ENCODE measurements around the gene ARHGEF17.
A peak's percentile ranks its signal among the peaks of the same experiment; 100 is the strongest.

Gene ARHGEF17

DNA sequence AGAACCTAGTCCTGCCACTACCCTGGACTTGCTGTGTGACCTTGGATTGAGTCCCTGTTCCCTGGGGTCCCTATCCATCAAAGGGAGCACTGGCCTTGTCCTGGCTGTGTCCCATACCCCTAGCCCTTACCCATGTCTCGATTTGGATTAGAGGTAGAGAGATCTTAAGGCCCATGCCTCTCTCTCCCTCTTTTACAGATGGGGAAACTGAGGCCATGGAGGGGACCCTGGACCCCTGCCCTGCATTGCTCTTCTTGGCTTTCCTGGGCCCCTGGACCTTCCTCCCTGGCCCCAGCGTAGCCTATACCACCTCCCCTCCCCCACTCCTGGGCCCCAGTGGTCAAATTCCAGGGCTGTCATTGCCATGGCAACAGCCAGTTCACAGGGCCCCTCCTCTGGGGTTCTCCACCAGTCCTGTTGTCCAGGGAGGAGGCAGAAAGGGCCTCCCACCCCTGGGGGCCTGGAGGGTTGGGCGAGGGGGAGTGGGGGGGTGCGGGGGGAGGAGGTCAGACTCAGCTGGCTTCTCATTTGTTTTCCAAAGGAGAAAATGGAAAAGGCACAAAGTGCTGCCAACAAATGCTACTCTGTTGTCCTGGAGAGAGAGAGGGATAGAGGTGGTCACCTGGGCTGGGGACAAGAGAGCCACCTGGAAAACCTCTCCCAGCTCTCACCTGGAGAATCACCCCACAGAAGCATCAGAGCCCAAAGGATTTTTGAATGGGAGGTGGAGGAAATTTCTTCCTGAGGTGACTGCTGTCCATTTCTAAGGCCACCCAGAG is 23.3 kb downstream of the ARHGEF17 start:
- DNase-seq (ENCODE audit: low read depth in 2 of 2), result no peak

DNA sequence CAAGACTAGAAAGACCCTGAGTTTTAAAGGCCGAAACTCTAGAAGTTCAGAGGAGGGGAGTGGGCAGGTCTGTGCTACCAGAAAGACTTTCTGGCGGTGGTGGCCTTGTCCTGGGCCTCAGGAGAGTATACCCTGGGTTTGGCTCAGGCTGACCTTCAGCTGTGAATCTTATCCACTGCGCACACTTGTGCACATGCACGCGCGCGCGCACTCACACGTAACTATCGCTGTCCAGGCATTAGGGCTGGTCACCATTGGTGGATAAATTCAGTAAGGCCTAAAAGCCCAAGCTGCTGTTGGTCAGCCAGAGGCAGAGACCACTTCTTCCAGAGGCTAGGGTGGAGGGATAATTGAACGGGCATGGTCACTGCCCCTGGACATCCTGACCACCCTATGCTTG is 25.1 kb downstream of the ARHGEF17 start:
- DNase-seq (ENCODE audit: low read depth in 2 of 2), result no peak

DNA sequence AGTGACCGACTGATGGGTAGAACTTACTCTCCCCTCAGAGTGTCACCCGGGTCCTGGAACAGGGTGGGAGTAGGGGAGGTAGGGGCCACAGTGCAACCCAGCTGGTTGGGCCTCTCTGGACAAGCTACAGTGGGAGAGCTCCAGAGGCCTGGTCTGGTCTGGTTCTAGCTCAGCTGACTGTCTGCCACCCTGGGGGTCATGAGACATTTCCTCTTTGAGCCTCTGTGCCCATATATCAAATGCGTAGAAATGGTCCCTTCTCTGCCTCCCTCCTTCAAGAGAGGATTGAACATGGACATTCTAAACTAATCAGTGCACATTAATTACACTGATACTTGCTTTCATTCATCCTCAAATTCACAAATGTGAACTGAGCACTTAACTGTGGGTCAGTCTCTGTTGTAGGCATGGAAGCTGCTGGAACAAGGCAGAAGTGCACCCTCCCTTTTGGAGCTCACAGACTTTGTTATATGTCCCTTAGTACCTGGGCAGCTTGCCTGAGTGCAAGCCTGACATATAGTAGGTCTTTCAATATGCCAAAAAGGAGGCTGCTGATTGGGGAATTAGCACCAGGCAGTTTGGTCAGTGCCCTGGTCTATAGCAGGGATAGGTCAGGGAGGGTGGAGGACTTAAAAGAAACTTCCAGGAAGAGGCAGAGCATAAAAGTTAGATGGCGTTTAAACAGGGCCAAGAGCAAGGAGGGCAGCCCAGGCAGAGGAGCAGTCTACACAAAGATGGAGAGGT is 25.7 kb downstream of the ARHGEF17 start:
- no peak for DNase-seq (ENCODE audit: low read depth in 2 of 2)

- no peak for DNase-seq (ENCODE audit: low read depth in 2 of 2)
These were observed 26.5 kb downstream of the ARHGEF17 start for GRCh38 chr11:73334384-73335203.

DNA sequence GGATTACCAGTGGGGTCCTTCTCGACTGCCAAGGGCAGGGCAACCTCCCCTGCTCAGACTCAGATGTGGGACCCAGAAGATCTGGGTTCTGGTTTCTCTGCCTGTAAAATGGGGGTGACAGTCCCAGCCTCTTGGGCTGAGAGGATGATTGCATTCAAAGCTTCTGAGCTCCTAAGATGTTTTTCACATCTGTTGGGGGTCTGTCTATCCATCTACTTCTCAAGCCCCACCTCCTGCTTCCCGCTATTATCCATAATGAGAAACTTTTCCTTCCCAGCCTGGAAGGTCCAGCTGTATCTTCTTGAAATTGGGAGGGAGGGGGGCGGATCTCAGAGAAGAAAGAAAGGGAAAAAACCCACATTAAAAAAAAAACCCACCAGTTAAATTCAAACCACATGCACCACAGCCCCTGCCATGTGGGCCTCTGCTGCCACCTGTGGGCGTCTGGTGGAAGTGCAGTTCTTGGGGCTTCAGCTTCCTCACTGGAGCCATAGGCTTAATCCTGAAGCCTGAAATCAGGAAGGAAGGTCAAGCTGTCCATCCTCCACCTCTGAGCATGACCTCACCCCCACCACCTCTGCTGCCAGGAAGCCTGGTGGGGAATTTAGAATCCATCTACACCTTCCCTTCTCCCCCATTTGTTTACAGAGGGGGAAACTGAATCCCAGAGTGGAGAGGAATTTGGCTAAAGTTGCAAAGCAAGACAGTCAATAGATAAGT is 27.3 kb downstream of the ARHGEF17 start:
- peak; percentile 55 to 67 for DNase-seq (ENCODE audit: low read depth in 2 of 2)

DNA sequence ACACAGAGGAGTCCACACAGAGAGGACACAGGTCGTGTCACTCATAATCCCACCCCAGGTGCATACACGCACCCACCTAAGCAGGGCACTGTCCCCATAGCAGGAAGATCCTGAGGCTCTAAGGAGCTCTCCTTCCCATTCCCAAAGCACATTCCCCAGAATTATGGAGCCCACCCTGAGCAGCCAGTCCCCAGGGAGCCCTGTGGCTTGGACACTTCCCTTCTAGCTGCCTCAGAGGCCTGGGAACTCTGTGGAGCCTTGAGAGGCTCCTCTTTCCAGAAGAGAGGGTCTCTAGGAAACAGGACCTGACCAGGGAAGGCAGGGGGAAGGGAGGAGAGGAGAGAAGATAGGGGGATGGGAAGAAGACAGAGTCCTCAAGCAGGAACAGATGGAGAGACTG is 29.8 kb downstream of the ARHGEF17 start:
- DNase-seq (ENCODE audit: low read depth in 2 of 2), result no peak

- DNase-seq (ENCODE audit: low read depth in 2 of 2), result no peak
These were observed 30.2 kb downstream of the ARHGEF17 start for GRCh38 chr11:73338279-73338678.

DNA sequence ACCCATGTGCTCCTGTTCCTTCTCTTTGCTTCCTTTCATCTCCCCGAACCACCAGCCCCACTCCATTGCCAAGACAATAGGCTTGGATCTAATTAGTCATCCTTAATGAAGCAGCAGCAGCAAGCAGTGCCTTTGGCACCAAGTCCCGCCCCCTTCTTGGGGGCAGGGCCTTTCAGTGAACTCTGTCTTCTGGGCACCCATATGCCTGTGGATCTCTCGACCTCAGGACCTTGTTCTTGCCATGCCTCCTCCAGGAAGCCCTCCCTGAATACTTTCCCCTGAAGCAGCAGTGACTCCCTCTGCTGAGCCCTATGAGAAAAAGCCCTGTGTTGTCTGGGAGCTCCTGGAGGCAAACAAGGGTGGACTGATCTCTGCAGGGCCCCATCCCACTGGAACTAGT is 32.1 kb downstream of the ARHGEF17 start:
- no peak for DNase-seq (ENCODE audit: low read depth in 2 of 2)

DNA sequence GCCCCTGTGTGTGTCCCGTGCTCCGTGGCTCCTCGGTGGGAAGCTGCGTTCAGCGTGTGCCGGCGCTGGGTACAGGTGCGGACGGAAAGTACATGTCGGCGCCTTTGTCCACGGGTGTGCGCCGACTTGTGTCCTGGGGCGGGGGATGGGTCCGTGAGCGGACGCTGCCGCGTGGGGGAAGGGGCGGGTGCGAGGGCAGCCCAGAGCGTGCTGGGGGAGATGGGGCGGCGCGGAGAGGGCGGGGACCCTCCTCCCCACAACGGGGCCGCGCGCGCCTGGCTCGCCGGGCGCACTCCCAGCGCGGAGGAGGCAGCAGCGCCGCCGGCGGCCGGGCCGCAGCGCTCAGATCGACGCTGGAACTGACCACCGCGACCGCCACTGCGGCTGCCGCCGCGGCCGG is 34.6 kb downstream of the ARHGEF17 start:
- no peak for DNase-seq (ENCODE audit: low read depth in 2 of 2)

GRCh38 chr11:73343076-73343873 is 35.2 kb downstream of the ARHGEF17 start:
- no peak for DNase-seq (ENCODE audit: low read depth in 2 of 2)

GRCh38 chr11:73344191-73344607 is 36.1 kb downstream of the ARHGEF17 start:
- DNase-seq (ENCODE audit: low read depth in 2 of 2), result no peak

- no peak for DNase-seq (ENCODE audit: low read depth in 2 of 2)
These were observed 37.5 kb downstream of the ARHGEF17 start for GRCh38 chr11:73345481-73346160.

DNA sequence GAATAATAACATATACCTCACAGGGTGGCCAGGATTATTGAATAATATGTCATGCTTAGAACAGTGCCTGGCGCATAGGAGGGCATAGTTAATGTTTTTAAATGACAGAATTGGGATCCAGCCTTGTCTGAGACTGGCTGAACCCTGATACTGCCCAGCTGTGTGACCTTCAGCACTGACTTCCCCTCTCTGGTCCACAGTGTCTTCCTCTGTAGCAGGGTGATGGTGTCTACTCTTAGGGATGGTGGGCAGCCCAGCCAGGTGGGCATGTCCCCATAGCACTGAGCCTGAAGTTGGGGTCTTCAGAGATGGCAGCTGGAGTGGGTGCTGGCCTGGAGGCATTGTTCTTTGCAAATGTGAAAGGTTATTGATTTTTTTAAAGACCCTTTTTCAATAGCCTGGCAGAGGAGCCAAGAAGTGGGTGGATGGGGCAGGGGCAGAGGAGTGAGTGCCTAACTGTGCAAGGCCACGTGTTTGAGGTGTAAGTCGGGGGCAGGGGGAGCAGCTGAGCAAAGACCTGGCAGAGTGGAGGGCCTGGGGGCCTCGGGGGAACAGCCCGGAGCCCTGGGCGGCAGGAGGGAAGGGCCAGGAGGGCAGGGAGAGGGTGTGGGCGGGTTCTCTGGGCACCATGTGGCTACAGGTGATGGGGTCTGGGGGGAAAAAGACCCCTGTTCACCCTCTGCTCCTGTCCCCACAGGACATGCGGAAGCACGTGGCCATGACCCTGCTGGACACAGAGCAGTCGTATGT is 38.3 kb downstream of the ARHGEF17 start:
- DNase-seq (ENCODE audit: low read depth in 2 of 2), result no peak

GRCh38 chr11:73347067-73347466 is 39.0 kb downstream of the ARHGEF17 start:
- DNase-seq (ENCODE audit: low read depth in 2 of 2), result no peak

- no peak for DNase-seq (ENCODE audit: low read depth in 2 of 2)
These were observed 40.8 kb downstream of the ARHGEF17 start for GRCh38 chr11:73348838-73349237.

- DNase-seq (ENCODE audit: low read depth in 2 of 2), result no peak
These were observed 41.6 kb downstream of the ARHGEF17 start for GRCh38 chr11:73349633-73350032.

DNA sequence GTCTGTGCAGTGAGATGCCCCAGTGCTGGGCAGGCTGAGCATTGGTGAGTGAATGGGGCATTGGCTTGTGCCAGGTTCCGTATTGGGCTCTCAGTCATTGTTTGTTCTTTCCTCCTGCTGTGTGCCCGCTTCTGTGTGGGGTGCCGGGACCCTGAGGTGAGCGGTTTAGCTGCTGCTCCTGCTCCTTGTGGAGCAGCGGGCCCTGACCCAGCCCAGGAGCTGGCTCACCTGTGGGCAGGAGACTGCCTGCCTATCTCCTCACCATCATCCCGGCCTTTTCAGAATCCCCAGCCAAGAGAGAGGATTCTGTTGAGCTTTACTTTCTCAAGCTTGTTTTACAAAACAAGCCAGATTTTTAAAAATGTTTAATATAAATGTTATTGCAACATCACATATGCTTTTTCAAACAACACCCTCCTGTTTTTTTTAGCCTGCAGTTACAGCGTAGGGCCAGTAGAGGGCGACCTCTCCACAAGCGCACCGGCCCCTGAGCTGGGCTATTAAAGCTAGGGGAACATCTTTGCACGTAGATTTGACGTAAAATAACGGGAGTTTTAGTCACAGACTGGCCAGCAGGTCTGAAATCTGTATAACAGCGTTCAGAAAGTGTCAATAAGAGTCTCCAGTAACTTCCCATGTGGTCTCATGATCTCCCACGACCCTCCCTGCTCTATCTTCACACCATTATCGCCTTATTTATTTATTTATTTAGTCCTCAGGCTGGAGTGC is 43.0 kb downstream of the ARHGEF17 start:
- peak; percentile 24 to 41 for DNase-seq (ENCODE audit: low read depth in 2 of 2)

DNA sequence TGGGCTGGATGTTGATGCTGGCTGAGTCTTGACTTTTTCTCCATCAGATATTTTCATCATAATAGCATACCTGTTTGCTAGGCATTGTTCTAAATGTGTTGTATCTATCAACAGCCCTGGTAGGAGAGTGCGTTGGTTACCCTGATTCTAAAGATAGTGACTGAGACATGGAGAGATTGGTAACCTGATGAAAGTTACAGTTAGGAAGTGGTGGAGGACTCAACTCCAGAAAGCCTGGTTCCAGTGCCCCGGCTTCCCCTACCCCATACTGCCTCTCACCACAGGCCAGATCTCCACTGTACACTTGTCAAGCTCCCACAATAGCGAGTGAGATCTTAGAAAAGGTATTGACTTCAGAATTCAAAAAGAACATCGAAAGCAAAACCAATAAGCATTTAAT is 45.3 kb downstream of the ARHGEF17 start:
- no peak for DNase-seq (ENCODE audit: low read depth in 2 of 2)

GRCh38 chr11:73355109-73355508 is 47.0 kb downstream of the ARHGEF17 start:
- no peak for DNase-seq (ENCODE audit: low read depth in 2 of 2)
